ENCODE measurements around the gene MFAP2.

- no peak; the same call in 1 of the 2 replicates for TF ChIP-seq POLR2A (IDR thresholded peaks at IDR 0.05; ENCODE audit: low read depth, low read length)
- TF ChIP-seq POLR2AphosphoS5 (IDR thresholded peaks at IDR 0.05; ENCODE audit: low read depth, low read length), result no peak
- no peak for TF ChIP-seq TAF1 (IDR thresholded peaks at IDR 0.05; ENCODE audit: borderline replicate concordance, low read depth, low read length)
These were observed 19.7 kb downstream of the MFAP2 start for GRCh38 chr1:16960560-16961296.
